ENCODE measurements around the gene LIG4. TPM values are rescaled to one million over a fixed set of nuclear protein-coding genes. Genes with fewer than 3 reads are reported as not detected.
A peak's percentile ranks its signal among the peaks of the same experiment; 100 is the strongest.

Gene LIG4
- polyA plus RNA-seq, 1 of the 3 experiments (the other 2 are of a cell fraction) = 3.3 TPM

DNA sequence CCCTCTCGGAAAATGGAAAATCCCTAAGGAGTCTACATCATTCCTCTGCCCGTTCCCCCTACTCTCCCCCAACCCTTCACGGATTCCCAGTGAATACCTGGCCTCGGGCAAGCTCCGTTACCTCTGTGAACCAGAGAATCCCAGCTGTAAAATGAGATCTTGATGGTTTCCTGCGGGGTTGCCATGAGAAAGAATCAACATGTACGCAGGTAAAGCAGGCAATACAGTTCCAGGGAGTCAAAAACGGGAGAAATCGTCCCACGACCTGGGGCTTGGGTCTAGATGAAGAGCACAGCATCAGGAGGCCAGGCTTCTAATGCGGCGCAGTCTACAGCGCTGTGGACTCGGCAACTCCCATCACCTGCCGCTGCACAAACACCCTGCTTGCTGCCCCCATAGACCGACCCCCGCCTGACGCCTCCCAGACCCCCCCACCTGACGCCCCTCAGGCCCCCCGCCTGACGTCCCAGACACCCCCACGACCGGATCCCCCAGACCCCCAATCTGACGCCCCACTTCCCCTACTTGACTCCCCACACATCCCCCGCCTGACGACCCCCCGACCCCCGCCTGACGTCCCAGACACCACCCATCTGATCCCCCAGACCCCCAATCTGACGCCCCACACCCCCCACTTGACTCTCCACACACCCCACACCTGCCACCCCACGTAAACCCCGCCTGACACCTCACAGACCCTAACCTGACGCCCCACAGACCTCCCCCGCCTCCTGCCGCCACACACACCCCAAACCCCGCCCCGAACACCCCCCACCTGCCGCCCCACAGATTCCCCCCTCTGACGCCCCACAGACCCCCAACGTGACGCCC is 680 bp downstream of the LIG4 start:
- Histone ChIP-seq H3K4me2 (peak overlapping the region; percentile 88), H3K4me1 (ENCODE audit: control insufficient read depth in 1 of 2, insufficient read depth in 2 of 2, low read depth in 1 of 2, low read length in 1 of 2) (peaks cover 12 to 21% of the 10 kb centered on the region in 2 experiments; a peak in 3 of 4 replicates), H3K27ac (ENCODE audit: low read depth in 2 of 2, low read length in 1 of 2) (no peak overlapping the region; a peak in 1 of 4 replicates), H3K9me2 (no peaks in the 10 kb centered on the region), H3F3A (replicated peaks; ENCODE audit: insufficient read depth) (peaks cover 10% of the 10 kb centered on the region), H3K9me3 (no peaks in the 10 kb centered on the region), H4K20me1 (ENCODE audit: insufficient read depth) (peaks cover 6% of the 10 kb centered on the region; the same call in 1 of the 2 replicates), H3K4me3 (ENCODE audit: low read depth in 2 of 2, low read length in 1 of 2) (peak overlapping the region; percentile 54 to 67), H3K79me2 (ENCODE audit: insufficient read depth) (peaks cover 33% of the 10 kb centered on the region), H3K36me3 (replicated peaks in 1 of 2; ENCODE audit: control insufficient read depth in 1 of 2, insufficient read depth in 2 of 2, low read length in 1 of 2) (peaks cover 12 to 17% of the 10 kb centered on the region in 2 experiments), H2AFZ (ENCODE audit: low read depth) (peak overlapping the region; percentile 69; the same call in 1 of the 2 replicates), H3K9ac (no peak overlapping the region), H3K27me3 (ENCODE audit: insufficient read depth) (no peaks in the 10 kb centered on the region)
- POLR2A ChIA-PET = interaction anchor here (0.7 kb wide), 1 partner anchor 11 kb away, joined by 4 read pairs; no protein-coding TSS in a partner anchor
- WGBS (ENCODE audit: low lambda C conversion rate) = 9% methylated on average over 28 of the region's 41 CpGs
- TF ChIP-seq MXI1 (IDR thresholded peaks at IDR 0.05; ENCODE audit: low read depth, low read length) (no peak), TAF1 (IDR thresholded peaks at IDR 0.05; ENCODE audit: borderline replicate concordance, low read depth, low read length) (no peak), FOSL2 (IDR thresholded peaks at IDR 0.05; ENCODE audit: borderline replicate concordance, low read depth) (no peak), RFX5 (IDR thresholded peaks at IDR 0.05; ENCODE audit: low read length) (no peak), PBX3 (IDR thresholded peaks at IDR 0.05) (no peak), MEF2A (IDR thresholded peaks at IDR 0.05; ENCODE audit: borderline replicate concordance, low read depth) (no peak)
- TF ChIP-seq, protein P1, sequence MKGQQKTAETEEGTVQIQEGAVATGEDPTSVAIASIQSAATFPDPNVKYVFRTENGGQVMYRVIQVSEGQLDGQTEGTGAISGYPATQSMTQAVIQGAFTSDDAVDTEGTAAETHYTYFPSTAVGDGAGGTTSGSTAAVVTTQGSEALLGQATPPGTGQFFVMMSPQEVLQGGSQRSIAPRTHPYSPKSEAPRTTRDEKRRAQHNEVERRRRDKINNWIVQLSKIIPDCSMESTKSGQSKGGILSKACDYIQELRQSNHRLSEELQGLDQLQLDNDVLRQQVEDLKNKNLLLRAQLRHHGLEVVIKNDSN (IDR thresholded peaks at IDR 0.05; ENCODE audit: borderline replicate concordance, low read depth) = no peak
- TF ChIP-seq, protein P2, sequence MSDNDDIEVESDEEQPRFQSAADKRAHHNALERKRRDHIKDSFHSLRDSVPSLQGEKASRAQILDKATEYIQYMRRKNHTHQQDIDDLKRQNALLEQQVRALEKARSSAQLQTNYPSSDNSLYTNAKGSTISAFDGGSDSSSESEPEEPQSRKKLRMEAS (IDR thresholded peaks at IDR 0.05; ENCODE audit: low read depth) = no peak
- peak; percentile 36 for DNase-seq
- CTCF ChIA-PET = interaction anchor here (1.4 kb wide), 1 partner anchor 11 kb away, joined by 3 read pairs; no protein-coding TSS in a partner anchor

DNA sequence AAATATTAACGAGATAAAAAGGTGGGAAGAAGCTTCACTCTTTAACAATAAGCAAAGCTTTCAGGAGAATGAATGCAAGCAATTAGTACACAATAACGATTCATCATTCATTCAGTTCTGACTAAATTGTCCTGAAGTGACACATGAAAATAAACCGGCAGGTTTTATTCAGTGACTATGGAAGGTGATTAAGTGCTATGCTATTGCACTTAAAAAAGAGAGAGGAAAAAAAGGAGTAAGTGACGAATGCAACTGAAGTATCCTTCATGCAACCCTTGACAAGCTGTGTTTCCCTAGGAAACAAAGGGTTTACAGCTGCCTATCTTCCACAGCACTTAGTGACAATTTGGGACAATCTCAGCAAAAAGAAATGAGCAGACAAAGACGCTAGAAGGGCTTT is 1.4 kb downstream of the LIG4 start:
- no peak for DNase-seq
- Histone ChIP-seq H3K36me3 (replicated peaks in 1 of 2; ENCODE audit: control insufficient read depth in 1 of 2, insufficient read depth in 2 of 2, low read length in 1 of 2) (peaks cover 12 to 22% of the 10 kb centered on the region in 2 experiments), H3K4me3 (ENCODE audit: low read depth in 2 of 2, low read length in 1 of 2) (peak overlapping the region; percentile 54 to 67), H3K9me3 (no peaks in the 10 kb centered on the region), H4K20me1 (ENCODE audit: insufficient read depth) (no peaks in the 10 kb centered on the region), H3K27me3 (ENCODE audit: insufficient read depth) (no peaks in the 10 kb centered on the region), H3K27ac (ENCODE audit: low read depth in 2 of 2, low read length in 1 of 2) (no peak overlapping the region), H3K79me2 (ENCODE audit: insufficient read depth) (peaks cover 26% of the 10 kb centered on the region), H3K9me2 (no peaks in the 10 kb centered on the region), H3K4me1 (ENCODE audit: control insufficient read depth in 1 of 2, insufficient read depth in 2 of 2, low read depth in 1 of 2, low read length in 1 of 2) (peaks cover 8 to 18% of the 10 kb centered on the region in 2 experiments; a peak in 3 of 4 replicates), H3F3A (replicated peaks; ENCODE audit: insufficient read depth) (peaks cover 10% of the 10 kb centered on the region), H3K4me2 (peak overlapping the region; percentile 88), H2AFZ (ENCODE audit: low read depth) (no peak overlapping the region), H3K9ac (no peak overlapping the region)
- ChIA-PET CTCF (no interaction called here), POLR2A (no interaction called here)
- TF ChIP-seq SIN3A (IDR thresholded peaks at IDR 0.05; ENCODE audit: borderline replicate concordance, low read depth, low read length) (no peak), EP300 (IDR thresholded peaks at IDR 0.05; ENCODE audit: borderline replicate concordance in 1 of 2, low read depth in 1 of 2, low read length in 1 of 2) (no peak), JUND (IDR thresholded peaks at IDR 0.05) (no peak), TAF1 (IDR thresholded peaks at IDR 0.05; ENCODE audit: borderline replicate concordance, low read depth, low read length) (no peak), MEF2A (IDR thresholded peaks at IDR 0.05; ENCODE audit: borderline replicate concordance, low read depth) (no peak), EZH2phosphoT487 (IDR thresholded peaks at IDR 0.05; ENCODE audit: borderline replicate concordance, low read depth) (no peak), YY1 (IDR thresholded peaks at IDR 0.05; ENCODE audit: low read depth) (no peak)
- WGBS (ENCODE audit: low lambda C conversion rate) = 82% methylated on average over 5 of the region's 5 CpGs
